Measurements from ENCODE around the gene FOXP1. TPM values are rescaled to one million over a fixed set of nuclear protein-coding genes. Genes with fewer than 3 reads are reported as not detected.
"Not testable (repeated sequence)": the region's sequence is repeated elsewhere in the genome, so short reads cannot be mapped to it uniquely, and the experiment has no call there.

Gene FOXP1
- total RNA-seq, 2 donors from 2014 or later = 41.7 to 94.3 TPM

- peak; percentile 84 for DNase-seq
- Histone ChIP-seq H3K4me3 (ENCODE audit: low read length) (no peak overlapping the region), H3K9ac (ENCODE audit: extremely low read depth, low read length, poor library complexity, severe bottlenecking) (no peak overlapping the region), H3K27me3 (ENCODE audit: control insufficient read depth, insufficient read depth, low read length, poor library complexity, severe bottlenecking) (no peaks in the 10 kb centered on the region), H3K36me3 (ENCODE audit: control insufficient read depth, insufficient read depth, low read length) (no peaks in the 10 kb centered on the region), H3K4me1 (ENCODE audit: control insufficient read depth, insufficient read depth, low read length) (peaks cover 12% of the 10 kb centered on the region), H3K9me3 (ENCODE audit: control insufficient read depth, low read length) (no peaks in the 10 kb centered on the region), H3K27ac (ENCODE audit: low read depth, low read length) (no peak overlapping the region)
- no peak overlapping the region for H3K27ac Mint-ChIP-seq
- 73 to 78% methylated on average over 4 to 5 of the region's 5 CpGs for WGBS, 2 experiments (ENCODE audit: insufficient coverage in 1 of 2, insufficient read length in 1 of 2)
- no peaks in the 10 kb centered on the region for H3K9me3 Mint-ChIP-seq
- no peak overlapping the region for H3K4me3 Mint-ChIP-seq
- no peaks in the 10 kb centered on the region for H3K27me3 Mint-ChIP-seq (ENCODE audit: insufficient read depth)
- TF ChIP-seq, protein P1, sequence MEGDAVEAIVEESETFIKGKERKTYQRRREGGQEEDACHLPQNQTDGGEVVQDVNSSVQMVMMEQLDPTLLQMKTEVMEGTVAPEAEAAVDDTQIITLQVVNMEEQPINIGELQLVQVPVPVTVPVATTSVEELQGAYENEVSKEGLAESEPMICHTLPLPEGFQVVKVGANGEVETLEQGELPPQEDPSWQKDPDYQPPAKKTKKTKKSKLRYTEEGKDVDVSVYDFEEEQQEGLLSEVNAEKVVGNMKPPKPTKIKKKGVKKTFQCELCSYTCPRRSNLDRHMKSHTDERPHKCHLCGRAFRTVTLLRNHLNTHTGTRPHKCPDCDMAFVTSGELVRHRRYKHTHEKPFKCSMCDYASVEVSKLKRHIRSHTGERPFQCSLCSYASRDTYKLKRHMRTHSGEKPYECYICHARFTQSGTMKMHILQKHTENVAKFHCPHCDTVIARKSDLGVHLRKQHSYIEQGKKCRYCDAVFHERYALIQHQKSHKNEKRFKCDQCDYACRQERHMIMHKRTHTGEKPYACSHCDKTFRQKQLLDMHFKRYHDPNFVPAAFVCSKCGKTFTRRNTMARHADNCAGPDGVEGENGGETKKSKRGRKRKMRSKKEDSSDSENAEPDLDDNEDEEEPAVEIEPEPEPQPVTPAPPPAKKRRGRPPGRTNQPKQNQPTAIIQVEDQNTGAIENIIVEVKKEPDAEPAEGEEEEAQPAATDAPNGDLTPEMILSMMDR (conservative IDR thresholded peaks at IDR 0.05) = peak; percentile 76
- H3K36me3 Mint-ChIP-seq (ENCODE audit: low read depth) = peaks cover 9% of the 10 kb centered on the region
- peaks cover 40% of the 10 kb centered on the region for H3K4me1 Mint-ChIP-seq
These were observed 560.8 kb downstream of the FOXP1 start for GRCh38 chr3:71022551-71023335.

DNA sequence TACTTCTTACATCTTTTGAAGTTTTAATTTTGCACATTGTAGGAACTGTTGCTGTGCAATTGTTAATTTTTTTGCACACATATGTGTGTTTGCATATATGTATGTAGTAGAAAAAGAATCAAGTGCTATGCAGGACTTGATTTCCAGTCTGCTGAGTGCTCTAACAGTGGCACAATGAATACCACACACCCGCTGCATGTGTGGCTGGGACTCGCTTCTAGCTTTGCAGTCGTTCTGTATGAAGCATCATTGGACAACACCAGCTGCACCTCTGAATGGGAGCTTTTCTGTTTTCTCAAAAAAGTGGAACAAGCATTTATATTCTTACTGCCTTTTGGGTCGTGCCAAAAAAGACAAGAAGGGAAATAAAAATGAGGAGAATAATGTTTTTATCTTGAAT, 564.7 kb downstream of the FOXP1 start:
- Histone ChIP-seq H3K9ac (ENCODE audit: extremely low read depth, low read length, poor library complexity, severe bottlenecking) (no peak overlapping the region), H3K9me3 (ENCODE audit: control insufficient read depth, low read length) (peaks cover 9% of the 10 kb centered on the region), H3K27me3 (ENCODE audit: control insufficient read depth, insufficient read depth, low read length, poor library complexity, severe bottlenecking) (no peaks in the 10 kb centered on the region), H3K27ac (ENCODE audit: low read depth, low read length) (no peak overlapping the region), H3K36me3 (ENCODE audit: control insufficient read depth, insufficient read depth, low read length) (no peaks in the 10 kb centered on the region), H3K4me1 (ENCODE audit: control insufficient read depth, insufficient read depth, low read length) (no peaks in the 10 kb centered on the region), H3K4me3 (ENCODE audit: low read length) (no peak overlapping the region)
- Mint-ChIP-seq H3K9me3 (peaks cover 13% of the 10 kb centered on the region), H3K36me3 (ENCODE audit: low read depth) (peaks cover 28% of the 10 kb centered on the region), H3K4me1 (peaks cover 9% of the 10 kb centered on the region), H3K27me3 (ENCODE audit: insufficient read depth) (no peaks in the 10 kb centered on the region), H3K4me3 (no peak overlapping the region), H3K27ac (no peak overlapping the region)
- TF ChIP-seq, protein P1 (conservative IDR thresholded peaks at IDR 0.05) = no peak
- WGBS, 2 experiments (ENCODE audit: insufficient coverage in 1 of 2, insufficient read length in 1 of 2) = 92 to 100% methylated on average over 3 to 4 of the region's 4 CpGs
- DNase-seq = no peak

GRCh38 chr3:71016178-71016845, 567.2 kb downstream of the FOXP1 start:
- peaks cover 9% of the 10 kb centered on the region for H3K9me3 ChIP-seq (ENCODE audit: control insufficient read depth, low read length)
- H3K4me1 ChIP-seq (ENCODE audit: control insufficient read depth, insufficient read depth, low read length) = no peaks in the 10 kb centered on the region
- no peak for DNase-seq
- H3K36me3 Mint-ChIP-seq (ENCODE audit: low read depth) = peaks cover 35% of the 10 kb centered on the region
- no peaks in the 10 kb centered on the region for H3K27me3 Mint-ChIP-seq (ENCODE audit: insufficient read depth)
- H3K9ac ChIP-seq (ENCODE audit: extremely low read depth, low read length, poor library complexity, severe bottlenecking) = no peak overlapping the region
- TF ChIP-seq, protein P1 (conservative IDR thresholded peaks at IDR 0.05) = no peak
- H3K4me3 ChIP-seq (ENCODE audit: low read length) = no peak overlapping the region
- H3K9me3 Mint-ChIP-seq = peaks cover 17% of the 10 kb centered on the region
- H3K36me3 ChIP-seq (ENCODE audit: control insufficient read depth, insufficient read depth, low read length) = no peaks in the 10 kb centered on the region
- H3K4me1 Mint-ChIP-seq = no peaks in the 10 kb centered on the region
- H3K27me3 ChIP-seq (ENCODE audit: control insufficient read depth, insufficient read depth, low read length, poor library complexity, severe bottlenecking) = no peaks in the 10 kb centered on the region
- no peak overlapping the region for H3K27ac ChIP-seq (ENCODE audit: low read depth, low read length)
- WGBS, 2 experiments (ENCODE audit: insufficient coverage in 1 of 2, insufficient read length in 1 of 2) = 89 to 93% methylated on average over 8 to 10 of the region's 10 CpGs
- no peak overlapping the region for H3K27ac Mint-ChIP-seq
- H3K4me3 Mint-ChIP-seq = no peak overlapping the region

- not testable (repeated sequence) for H3K9ac ChIP-seq (ENCODE audit: extremely low read depth, low read length, poor library complexity, severe bottlenecking); H3K27ac ChIP-seq (ENCODE audit: low read depth, low read length); H3K4me1 ChIP-seq (ENCODE audit: control insufficient read depth, insufficient read depth, low read length); H3K27me3 Mint-ChIP-seq (ENCODE audit: insufficient read depth); H3K27ac Mint-ChIP-seq; H3K4me3 Mint-ChIP-seq; H3K4me3 ChIP-seq (ENCODE audit: low read length); DNase-seq; H3K36me3 ChIP-seq (ENCODE audit: control insufficient read depth, insufficient read depth, low read length); H3K9me3 ChIP-seq (ENCODE audit: control insufficient read depth, low read length); H3K27me3 ChIP-seq (ENCODE audit: control insufficient read depth, insufficient read depth, low read length, poor library complexity, severe bottlenecking); H3K4me1 Mint-ChIP-seq
- 93 to 96% methylated on average over 5 to 6 of the region's 6 CpGs for WGBS, 2 experiments (ENCODE audit: insufficient coverage in 1 of 2, insufficient read length in 1 of 2)
- peaks cover 32% of the 10 kb centered on the region for H3K36me3 Mint-ChIP-seq (ENCODE audit: low read depth)
- H3K9me3 Mint-ChIP-seq = peaks cover 17% of the 10 kb centered on the region
These were observed 568.9 kb downstream of the FOXP1 start for GRCh38 chr3:71014616-71015015.
